Stimulated activated CD8-positive, alpha-beta memory T cell treated with anti-CD3 and anti-CD28 coated beads, Interleukin-7, amount 100 ng/mL, for 48 hours (primary cell): Measurements from ENCODE around the gene PIP4K2A.

Experiments used
- DNase-seq, 2 donors: peaks; one replicate each; pipeline ENCODE4 v3.0.0-alpha.2; 2020; ENCODE audit warnings: low read depth in 1 of 2; ENCODE audit errors: extremely low read depth in 1 of 2

Gene PIP4K2A

DNA sequence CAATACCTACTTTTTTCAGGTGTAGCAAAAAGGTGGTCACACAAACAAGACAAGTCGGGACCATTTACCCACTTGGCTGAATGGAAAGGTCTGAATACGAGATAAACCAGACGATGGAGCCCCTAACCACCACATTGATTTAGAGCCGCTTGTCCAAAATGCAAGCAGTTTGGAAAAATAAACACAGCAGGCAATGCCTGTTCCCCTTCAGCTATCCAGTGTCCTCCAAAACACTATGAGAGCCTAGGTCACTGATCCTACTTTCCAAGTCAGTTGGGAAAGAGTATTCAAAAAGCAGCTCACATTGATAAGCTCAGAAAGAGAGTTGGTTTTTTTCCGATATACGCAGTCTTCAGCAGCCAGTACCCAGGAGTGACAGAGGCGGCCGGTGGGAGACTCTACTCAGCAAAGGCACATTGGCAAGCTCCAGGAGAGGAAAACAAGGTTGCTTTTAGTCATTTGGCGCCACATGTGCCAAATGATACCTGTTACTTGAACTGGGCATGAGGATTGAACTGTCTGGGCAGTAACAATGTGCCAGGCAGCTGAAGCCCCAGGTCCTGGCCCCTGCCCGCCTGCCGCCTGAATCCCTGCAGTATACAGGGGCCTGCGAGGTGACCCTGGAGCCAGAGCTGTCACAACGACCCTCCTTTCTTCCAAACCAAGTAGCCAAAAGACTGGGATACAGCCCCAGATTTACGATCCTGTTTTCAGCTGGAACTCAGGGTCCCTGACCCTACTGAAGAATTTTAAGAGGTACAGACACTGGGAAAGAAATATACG is 109.8 kb downstream of the PIP4K2A start:
- DNase-seq, result no peak

DNA sequence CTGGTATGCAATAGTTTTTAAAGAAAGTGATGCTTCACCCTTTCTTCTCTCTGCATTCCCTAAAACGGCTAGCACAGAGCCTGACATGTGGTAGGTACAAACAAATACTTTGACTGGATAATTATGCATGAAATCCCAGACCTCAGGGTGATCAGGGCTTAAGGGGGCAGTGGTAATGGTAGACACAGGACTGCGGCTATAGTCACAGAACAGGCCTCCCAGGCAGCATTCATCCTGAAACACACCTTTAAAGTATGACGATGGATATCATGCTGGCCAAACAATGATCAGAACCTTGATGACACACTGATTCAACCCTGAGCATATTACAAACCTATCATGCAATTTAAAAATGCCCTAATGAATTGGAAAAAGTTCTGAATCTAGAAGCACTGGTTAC is 110.8 kb downstream of the PIP4K2A start:
- no peak for DNase-seq

DNA sequence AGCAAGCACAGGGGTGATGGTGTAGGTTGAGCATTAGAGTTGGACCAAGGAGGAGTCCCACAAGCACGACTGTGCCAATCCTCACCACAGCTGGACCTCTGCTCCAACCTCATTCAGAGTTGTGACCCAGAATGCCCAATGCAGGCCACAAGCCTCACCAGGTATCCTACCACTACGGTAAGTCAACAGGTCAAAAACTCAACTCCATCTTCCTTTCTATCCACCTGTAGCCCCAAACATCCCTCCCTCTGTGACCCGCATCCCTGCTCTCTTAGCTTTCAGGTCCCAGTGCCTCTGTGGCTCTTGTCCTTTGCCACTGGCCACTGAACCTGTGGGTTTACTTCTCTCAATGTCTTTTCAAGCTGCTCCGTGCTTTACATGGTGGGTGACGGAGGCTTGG is 112.8 kb downstream of the PIP4K2A start:
- no peak for DNase-seq

DNA sequence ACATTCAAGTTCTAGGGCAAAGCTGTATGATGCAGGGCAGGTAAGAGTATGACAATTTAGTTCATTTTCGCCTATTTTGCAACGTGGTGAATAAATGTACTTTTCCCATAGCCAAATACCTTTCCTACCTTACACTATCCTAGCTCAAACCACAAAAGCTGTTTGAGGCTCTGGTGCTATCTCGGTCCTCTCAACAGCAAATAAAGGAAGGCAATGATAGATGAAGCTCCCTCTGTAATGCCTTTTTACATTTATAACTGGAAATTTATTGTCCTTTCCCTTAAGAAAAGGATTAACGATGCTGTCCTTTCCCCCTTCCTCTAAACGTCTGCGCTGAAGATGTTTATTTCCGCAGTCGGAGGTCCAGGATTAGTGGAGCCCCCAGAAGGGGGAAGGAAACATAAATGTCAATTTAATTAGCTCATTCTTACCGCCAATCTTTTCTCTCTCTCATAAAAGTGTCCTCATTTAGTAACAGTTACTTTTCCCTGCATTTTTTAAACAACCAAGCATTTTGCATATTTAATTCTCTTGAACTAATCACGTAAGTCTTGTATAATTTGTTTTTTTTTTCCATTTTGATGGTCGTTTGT is 114.6 kb downstream of the PIP4K2A start:
- no peak for DNase-seq

DNA sequence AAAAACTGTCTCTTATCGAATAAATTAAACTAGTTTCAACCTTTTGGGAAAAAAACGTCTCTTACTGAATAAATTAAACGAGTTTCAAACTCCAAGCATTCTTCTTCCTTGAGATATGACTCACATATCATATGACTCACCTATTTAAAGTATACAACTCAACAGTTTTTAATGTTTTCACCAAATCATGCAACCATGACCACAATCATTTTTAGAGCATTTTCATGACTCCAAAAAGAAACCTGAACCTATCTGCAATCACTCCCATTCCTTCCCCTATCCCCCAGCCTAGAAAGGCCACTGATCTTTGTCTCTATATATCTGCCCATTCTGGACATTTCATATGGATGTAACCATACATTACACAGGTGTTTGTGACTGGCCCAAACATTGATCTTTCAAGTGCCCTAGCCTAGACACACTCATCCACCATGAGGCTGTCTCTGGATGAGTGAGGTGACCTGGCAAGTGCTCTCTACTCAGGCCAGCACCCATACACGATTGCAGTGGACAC is 115.3 kb downstream of the PIP4K2A start:
- no peak for DNase-seq

DNA sequence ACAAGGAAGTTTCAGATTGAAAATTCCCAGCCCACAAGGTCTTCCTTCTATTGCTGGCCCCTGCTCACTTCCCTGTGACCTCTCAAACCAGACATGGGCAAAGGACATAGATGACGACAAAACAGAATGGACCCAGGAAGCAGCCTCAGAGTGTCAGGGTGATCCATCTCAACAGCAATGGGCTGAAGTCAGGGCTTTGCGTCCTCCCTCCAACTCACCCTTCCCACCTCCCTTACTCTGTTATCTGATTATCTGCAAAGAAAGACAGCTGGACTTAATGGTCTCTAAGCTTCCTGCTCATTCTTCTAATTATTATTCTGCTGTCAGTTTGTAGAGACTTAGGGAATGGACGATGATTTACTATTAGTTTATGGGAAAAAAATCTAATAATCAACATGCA is 115.9 kb downstream of the PIP4K2A start:
- DNase-seq, result no peak

DNA sequence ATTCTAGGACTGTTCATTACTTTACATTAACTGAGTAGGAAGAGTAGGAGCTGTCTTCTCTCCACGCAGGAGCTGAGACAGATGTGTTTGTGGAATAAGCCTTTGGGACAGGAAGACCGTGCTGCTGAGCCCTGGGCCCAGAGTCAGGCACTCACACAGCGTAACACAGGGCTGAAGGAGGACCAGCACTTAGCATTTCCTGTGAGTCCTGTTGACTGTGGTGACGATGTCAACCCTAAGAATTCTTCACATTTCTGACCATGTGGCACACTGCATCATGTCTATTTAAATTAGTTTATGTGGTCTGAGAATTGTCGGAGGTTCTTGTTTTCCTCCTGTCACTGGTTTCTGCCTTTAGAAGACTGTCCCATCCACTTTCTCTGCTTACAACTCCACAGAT is 117.2 kb downstream of the PIP4K2A start:
- DNase-seq, result no peak

DNA sequence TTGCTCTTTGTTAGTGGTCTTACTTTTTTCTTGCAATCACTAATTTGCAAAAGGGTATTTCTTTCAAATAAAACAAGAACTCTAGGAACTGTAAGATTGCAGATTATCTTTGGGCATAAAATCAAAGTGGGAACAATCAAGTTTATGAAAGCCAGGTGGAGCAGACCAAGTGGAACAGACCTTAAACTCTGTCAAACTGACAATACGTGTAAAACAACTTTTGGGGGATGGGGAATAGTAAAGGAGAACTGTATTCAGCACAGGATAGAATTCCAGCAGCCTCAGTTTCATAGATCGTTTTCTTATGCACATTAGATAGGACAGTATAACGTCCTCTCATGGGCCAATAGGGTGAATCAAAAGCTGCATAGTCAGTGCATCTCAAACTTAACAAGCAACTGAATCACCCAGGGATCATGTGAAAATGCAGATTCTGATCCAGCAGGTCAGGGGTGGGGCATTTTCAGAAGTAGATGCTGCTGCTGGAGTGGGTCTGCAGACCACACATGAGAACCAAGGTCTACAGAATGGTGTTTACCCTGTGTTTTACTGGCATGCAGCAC is 120.7 kb downstream of the PIP4K2A start:
- DNase-seq, result no peak

DNA sequence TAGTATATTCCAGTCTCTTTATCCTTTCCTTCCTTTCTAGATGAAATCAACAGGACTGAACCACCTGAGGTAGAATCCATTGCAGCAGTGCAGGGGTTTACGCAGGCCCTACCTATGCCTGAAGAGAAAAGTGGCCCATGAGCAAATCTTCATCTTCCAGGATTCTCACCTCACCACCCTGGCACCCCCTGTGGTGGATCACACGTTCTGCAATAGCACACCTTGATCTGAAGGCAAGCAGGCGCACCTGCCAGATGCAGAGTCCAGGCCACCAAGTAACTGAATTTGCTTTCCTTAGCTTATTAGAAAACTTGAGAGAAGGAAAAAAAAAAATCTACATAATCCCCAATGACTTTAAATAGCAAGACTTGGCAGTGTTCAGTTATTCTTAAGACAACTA is 121.4 kb downstream of the PIP4K2A start:
- DNase-seq, result no peak

DNA sequence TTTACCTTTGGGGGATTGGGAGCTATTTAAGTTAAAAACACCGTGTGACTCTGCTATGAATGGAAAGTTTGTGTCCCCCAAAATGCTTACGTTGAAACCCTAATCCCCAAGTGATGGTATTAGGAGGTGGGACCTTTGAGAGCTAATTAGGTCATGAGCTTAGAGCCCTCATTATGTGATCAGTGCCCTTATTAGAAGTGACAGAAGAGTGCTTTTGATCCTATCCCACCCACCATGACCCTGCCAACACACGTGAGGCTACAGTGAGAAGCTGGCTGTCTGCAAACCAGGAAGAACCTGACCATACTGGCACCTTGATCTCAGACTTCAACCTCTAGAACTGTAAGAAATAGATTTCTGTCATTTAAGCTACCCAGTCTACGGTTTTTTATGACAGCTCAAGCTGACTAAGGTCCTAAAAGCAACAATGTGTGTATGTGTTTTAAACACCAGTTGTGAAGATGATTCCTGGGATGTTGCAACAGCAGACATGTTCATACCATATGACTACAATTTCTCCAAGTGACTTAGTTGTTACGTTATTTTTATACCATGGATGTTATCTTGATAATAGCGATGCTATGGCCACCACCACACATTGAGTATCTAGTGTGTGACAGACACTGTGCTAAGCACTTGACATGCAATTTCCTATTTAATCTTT is 124.4 kb downstream of the PIP4K2A start:
- no peak for DNase-seq

DNA sequence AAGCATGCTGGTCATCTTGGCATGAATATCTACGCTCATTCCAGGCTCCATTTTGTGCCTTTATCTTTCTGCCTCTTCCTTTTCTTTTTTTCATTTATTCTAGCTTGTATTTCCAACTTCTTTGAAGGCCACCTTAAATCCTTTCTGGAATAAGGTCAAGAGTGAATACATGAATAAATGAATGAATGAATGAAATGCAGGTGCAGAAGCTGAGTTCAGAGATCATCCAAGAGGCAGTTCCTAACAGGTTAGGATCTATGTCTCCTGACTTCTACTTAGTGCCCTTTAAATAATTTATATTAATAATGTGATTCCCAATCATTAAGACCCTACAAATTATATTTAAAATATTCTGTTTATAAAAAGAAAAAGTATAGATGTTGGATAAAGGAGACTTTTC is 125.9 kb downstream of the PIP4K2A start:
- no peak for DNase-seq

DNA sequence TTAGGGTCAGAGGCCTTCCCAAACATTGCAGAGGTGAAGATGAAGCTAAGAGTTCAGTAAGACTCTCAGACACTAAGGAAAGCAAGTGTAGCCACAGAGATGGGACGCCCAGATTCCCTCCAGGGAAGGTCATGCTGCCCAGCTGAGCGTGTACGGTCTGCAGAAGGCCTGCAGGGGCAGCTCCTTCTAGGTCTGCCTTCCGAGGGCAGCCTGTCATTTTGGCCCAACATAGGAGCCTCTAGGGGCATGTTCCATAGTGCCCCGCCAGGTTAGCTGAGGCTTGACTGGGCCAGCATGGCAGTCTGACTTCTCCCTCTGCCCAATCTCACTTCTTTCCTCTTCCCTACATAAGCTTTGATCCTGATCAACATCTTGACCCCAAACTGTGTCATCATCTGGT is 130.7 kb downstream of the PIP4K2A start:
- no peak for DNase-seq

DNA sequence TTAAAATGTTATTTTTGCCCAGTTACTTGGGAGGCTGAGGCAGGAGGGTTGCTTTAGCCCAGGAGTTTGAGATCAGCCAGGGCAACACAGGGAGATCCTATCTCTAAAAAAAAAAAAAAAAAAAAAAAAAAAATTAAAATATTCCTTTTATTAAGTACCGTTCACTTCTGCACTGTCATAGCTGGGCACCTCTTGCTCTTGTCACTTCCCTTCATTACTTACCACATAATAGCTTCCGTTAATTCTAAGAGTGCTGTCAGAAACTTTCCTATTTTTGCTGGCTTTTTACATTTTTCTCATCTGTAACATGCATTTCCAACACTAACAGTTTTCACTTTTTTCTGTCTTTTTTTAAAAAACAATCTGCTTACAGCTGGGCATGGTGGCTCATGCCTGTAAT is 132.9 kb downstream of the PIP4K2A start:
- no peak for DNase-seq

DNA sequence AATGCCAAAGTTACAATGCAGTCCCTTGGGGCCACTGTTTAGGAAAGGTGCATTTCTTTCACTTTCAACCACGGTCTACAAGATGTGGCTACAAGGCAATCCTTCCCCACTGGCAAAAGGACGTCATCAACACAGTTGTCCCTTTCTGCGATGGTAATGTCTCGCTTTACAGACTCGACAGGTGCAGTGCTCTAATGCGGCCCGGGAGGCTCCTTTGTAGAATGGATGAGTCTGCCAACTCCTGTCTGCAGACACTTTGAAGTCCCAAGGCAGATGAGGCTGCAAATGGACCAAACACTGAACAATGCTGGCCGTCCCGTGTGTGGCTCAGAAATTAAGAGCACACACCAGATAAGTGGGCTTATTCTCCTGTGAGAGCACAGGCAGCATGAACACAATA is 133.7 kb downstream of the PIP4K2A start:
- no peak for DNase-seq

DNA sequence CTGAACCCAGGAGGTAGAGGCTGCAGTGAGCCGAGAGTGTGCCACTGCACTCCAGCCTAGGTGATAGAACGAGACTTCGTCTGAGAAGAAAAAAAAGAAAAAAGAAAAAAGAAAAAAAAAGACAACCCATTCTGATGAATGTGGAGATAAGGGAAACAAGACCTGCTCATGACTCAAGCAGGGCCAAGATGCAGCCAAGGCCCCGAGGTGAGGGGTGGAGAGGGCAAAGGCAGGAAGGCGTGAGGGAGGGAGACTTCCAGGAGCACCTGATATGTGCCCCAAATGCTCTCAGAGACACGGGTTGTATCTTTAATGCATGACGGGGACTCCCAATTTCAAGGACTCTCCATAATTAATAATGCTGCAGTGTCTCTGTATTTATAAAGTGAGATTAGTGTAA is 134.6 kb downstream of the PIP4K2A start:
- no peak for DNase-seq

DNA sequence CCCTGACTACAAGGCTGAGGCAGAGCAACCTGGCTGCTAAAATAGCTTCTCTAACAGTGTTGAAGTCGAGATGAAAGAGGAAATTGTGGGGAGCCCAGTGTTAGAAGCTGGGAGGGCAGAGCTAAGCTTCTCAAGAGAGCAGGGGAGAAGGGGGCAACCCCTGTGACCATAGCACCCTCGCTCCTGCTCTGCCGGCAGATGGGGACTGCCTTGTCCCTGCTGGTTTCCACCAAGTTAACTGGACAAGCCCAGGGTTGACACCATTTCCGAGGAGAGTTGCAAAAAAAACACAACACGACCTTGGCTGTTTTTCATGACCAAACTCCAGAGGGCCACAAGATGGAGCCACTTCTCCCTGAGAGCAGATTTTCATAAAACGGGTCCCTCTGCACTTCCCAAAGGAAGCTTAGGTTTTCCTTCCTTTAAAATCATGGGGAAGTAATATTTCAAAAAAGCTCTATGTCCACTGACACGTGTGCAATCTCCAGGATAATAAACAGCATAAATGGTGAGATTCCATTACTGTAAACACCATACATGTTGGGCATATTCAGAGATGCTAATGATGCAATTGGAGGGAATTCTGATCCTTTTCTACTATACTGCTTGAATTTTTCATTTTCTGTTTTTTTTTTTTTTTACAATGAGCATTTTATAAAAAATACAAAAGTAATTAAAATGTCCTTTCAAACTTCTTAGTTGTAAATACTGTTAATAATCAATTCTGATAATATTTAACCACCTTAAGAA is 140.4 kb downstream of the PIP4K2A start:
- DNase-seq, result no peak

DNA sequence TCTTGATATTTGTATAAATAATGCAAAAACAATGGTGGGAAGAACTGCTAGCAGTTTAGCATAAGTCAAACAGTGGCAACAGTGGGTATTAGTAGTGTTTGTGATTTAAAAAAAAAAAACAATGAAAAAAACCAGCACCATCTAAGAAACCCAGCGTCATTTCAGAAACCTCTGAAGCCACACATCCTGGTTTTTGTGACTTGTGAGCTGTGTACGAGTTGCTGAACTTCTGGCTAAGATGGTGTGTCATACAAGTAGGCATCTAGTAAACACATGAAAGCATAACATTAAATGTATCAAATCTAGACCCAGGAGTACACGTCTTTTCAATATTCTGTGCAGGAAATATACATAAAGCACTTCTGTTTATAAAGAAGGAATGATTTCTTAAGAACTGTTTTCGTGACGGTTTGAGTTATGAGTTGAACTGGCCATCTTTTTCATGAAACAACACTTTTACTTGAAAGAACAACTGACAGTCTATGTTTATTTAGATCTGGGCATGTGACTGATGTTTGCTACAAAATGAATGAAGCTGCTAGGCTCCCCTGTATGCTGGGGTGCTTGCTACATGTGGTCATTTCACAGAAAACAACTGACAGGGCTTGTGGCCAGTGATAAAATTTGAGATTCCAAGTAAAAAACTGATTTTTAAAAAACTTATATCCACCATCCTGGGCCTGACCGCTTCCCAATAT is 143.5 kb downstream of the PIP4K2A start:
- no peak for DNase-seq

DNA sequence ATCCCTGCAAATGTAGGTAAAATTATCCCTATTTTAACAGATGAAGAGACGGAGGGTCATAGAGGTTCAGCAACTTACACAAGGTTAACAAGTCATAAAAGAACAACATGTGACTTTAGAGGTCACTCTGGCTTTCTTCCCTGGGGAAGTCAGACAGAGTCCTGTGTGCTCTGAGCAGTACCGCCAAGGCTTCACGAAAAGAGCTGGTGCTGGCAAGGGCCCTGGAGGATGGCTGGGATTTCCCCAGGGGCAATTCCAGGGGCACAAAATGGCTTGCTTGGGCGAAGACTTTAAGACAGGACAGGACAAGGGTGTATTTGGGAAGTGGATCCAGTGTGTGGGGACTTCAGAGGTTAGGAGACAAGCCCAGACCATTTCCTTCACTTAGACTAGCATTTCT is 144.1 kb downstream of the PIP4K2A start:
- no peak for DNase-seq

DNA sequence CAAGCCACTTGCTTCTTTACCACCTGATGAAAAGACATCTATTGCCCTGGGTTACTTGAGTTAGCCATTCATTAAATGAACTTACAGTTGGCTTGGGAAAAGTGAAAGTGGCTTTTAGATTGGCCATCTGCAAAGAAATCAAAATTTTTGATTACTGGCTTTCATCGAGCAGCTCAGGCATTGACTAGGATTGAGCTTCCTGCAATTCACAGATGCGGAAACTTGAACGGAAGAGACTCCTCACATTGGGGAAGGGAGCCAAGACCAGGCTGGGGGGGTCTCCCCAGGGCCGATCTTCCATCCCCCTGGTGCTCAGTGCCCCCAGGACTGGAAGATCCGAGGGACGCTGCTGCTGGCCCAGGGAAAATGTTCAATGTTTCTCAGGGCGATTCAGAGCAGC is 145.4 kb downstream of the PIP4K2A start:
- DNase-seq, result no peak

DNA sequence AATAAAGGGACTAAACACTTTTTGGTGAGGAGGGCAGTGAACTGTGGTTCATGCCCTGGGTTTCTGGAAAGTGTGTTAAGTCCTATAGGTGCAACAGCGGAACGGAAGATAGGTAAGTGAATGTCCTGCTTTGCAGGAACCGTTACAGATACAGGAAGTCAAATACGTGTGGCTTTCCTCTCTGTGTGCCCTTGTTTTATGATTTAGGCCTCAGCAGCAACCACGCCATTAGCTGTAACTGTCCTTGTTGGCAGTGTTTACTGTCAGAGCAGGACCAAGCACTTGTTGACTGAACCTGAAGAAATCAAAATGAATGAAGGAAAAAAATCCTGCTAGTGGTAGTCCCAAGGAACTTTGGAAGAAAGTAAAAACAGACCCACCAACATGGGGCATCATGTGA is 150.3 kb downstream of the PIP4K2A start:
- no peak for DNase-seq
